K562 (cell line): ENCODE data around the gene AP2M1. TPM values are rescaled to one million over a fixed set of nuclear protein-coding genes. Genes with fewer than 3 reads are reported as not detected.

Experiments used
- ASH1L ChIP-seq: fragments of 450-650 bp; IDR thresholded peaks from 2 replicates; pipeline ENCODE4 v1.6.1; 2018; ENCODE audit warnings: borderline replicate concordance, mild to moderate bottlenecking, low read depth; ENCODE audit not compliant: partially characterized antibody
- FOXA3 ChIP-seq, 2 experiments: fragments of 450-650 bp in 1 of 2; sonication (generic) in 1 of 2; formaldehyde crosslinking; IDR thresholded peaks in 1 of 2; conservative IDR thresholded peaks in 1 of 2; 2 replicates each; pipeline versions ENCODE4 v1.4.0 to v1.8.0; 2020 to 2022; ENCODE audit warnings: mild to moderate bottlenecking in 2 of 2, missing genetic modification reagents in 1 of 2
- HMG20A ChIP-seq: fragments of 450-650 bp; formaldehyde crosslinking; conservative IDR thresholded peaks from 2 replicates; pipeline ENCODE4 v1.4.0; 2020; ENCODE audit warnings: mild to moderate bottlenecking, mixed read lengths
- HNRNPL ChIP-seq: fragments of 200-400 bp; formaldehyde crosslinking; IDR thresholded peaks from 2 replicates; pipeline ENCODE4 v1.6.1; 2017; ENCODE audit warnings: low read depth, mild to moderate bottlenecking, low read length
- MIER1 ChIP-seq: fragments of 450-650 bp; IDR thresholded peaks from 2 replicates; pipeline ENCODE4 v1.6.1; 2016; ENCODE audit warnings: antibody characterized with exemption, mild to moderate bottlenecking, low read depth
- MYC ChIP-seq, 2 experiments: fragments of 250-450 bp in 1 of 2; sonication (Bioruptor Pico) in 1 of 2; IDR thresholded peaks; 2 replicates each; pipeline versions ENCODE4 v1.5.1 to v1.6.1; 2012 to 2021; ENCODE audit warnings: low read depth in 2 of 2, borderline replicate concordance in 1 of 2, improper control_type of control experiment in 1 of 2, low read length in 1 of 2, mild to moderate bottlenecking in 1 of 2, moderate library complexity in 1 of 2
- RBBP5 ChIP-seq: fragments of 200-600 bp; sonication (generic); IDR thresholded peaks from 2 replicates; pipeline ENCODE4 v1.6.1; 2012; ENCODE audit warnings: borderline replicate concordance, mild to moderate bottlenecking, low read length, control low read depth, inconsistent platforms; ENCODE audit not compliant: insufficient read depth, poor library complexity, severe bottlenecking
- TOE1 ChIP-seq, 2 experiments: fragments of 450-650 bp in 1 of 2; sonication (generic) in 1 of 2; formaldehyde crosslinking in 1 of 2; IDR thresholded peaks; 2 replicates each; pipeline versions ENCODE4 v1.7.1 to v1.8.0; 2016 to 2022; ENCODE audit warnings: borderline replicate concordance in 2 of 2, mild to moderate bottlenecking in 2 of 2, antibody characterized with exemption in 1 of 2, inconsistent platforms in 1 of 2, low read depth in 1 of 2, missing genetic modification reagents in 1 of 2, moderate library complexity in 1 of 2
- ZBED1 ChIP-seq: IDR thresholded peaks from 2 replicates; pipeline ENCODE4 v1.6.1; 2014
- ZBTB1 ChIP-seq: sonication (generic); formaldehyde crosslinking; IDR thresholded peaks from 2 replicates; pipeline ENCODE4 v1.8.1; 2023; ENCODE audit warnings: missing genetic modification reagents, low read depth, mild to moderate bottlenecking, borderline replicate concordance
- ZBTB7A ChIP-seq: IDR thresholded peaks from 2 replicates; pipeline ENCODE4 v1.6.1; 2011; ENCODE audit warnings: low read depth, mild to moderate bottlenecking, low read length, moderate library complexity, borderline replicate concordance; ENCODE audit not compliant: control insufficient read depth
- ZBTB8A ChIP-seq: fragments of 450-650 bp; IDR thresholded peaks from 2 replicates; pipeline ENCODE4 v1.6.1; 2018; ENCODE audit warnings: mild to moderate bottlenecking, moderate library complexity; ENCODE audit not compliant: partially characterized antibody
- ZNF354B ChIP-seq: fragments of 250-450 bp; sonication (Bioruptor Pico); IDR thresholded peaks from 2 replicates; pipeline ENCODE4 v1.4.0; 2020
- ZNF766 ChIP-seq: fragments of 200-800 bp; sonication (Bioruptor generic); conservative IDR thresholded peaks from 2 replicates; pipeline ENCODE4 v1.6.1; 2016; ENCODE audit warnings: missing genetic modification characterization, missing compliant biosample characterization
- polyA plus RNA-seq, 8 experiments: library from polyadenylated mRNA; depleted of rRNA in 4 of 8; stranded (reverse) in 5 of 8; unstranded in 3 of 8; fragments of >200 nt; fragmentation: Nextera tagmentation in 2 of 8; fragmentation: Illumina TruSeq in 1 of 8; extraction: Ambion mirVana in 2 of 8; extraction: Trizol in 1 of 8; gene quantifications; 2 replicates each; pipeline versions ENCODE4 v1.2.1 to v1.2.3, GENCODE V29; 2011 to 2014; ENCODE audit warnings: inconsistent platforms in 1 of 8, missing spikeins in 1 of 8
- total RNA-seq, 7 experiments: library from RNA; depleted of rRNA in 6 of 7; stranded (reverse); fragments of >200 nt in 6 of 7; fragmentation: Illumina TruSeq in 2 of 7; extraction: Trizol in 2 of 7; gene quantifications; 2 replicates each; pipeline versions ENCODE4 v1.2.1 to v1.2.3, GENCODE V29; 2011 to 2021; ENCODE audit warnings: low replicate concordance in 1 of 7

Gene AP2M1
- total and polyA plus RNA-seq, 9 of the 15 experiments (the other 6 are each of a cell fraction or from before 2014, with no cell fraction given) = 118 to 505 (median 296) TPM

DNA sequence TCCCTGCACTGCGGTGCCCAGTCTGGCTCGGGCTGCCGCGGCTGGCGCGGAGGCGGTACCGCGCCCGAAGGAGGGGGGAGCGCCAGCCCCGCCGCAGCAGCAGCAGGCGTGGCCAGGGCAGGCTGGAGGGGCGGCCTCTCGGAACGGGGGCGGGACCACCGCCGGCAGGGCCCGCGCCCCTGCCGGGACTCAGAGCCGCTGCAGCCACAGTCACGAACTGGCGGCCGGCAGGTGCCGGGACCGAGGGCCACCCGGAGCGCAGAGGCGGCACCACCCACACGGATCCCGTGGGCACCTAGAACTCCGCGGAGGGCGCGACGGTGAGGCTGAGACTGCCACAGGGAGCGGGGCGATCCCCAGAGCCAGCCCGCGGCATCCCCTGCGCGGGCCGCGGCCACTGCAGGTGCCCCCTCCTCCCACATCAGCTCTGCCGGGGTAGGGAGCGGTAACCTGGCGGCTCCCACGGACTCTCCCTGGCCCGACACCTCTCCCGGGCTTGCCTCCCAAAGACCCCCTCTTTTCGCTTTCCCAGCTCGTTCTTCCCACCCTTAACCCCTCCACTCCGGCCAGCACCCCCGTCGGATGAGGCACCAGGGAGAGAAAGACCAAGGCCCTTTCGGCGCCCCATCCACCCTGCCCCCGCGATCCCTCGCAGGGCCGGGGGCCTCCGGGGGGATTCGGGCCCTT is 54.9 kb downstream of the AP2M1 start, which contains the start of gene VWA5B2 (continued):
- TF ChIP-seq MYC (IDR thresholded peaks at IDR 0.05; ENCODE audit: low read depth, low read length) (no peak), MYC (CRISPR knock-in tag; IDR thresholded peaks at IDR 0.05; ENCODE audit: borderline replicate concordance, low read depth) (no peak), ZBTB8A (no peak), TOE1 (IDR thresholded peaks at IDR 0.05; ENCODE audit: borderline replicate concordance) (no peak), TOE1 (CRISPR knock-in tag; IDR thresholded peaks at IDR 0.05; ENCODE audit: borderline replicate concordance, low read depth) (no peak), ZNF354B (no peak), RBBP5 (peak; percentile 25), ZBTB7A (peak; percentile 82; the same call in 1 of the 2 replicates), ZNF766 (CRISPR knock-in tag) (no peak), HMG20A (no peak), MIER1 (no peak), ASH1L (no peak), ZBED1 (no peak), ZBTB1 (CRISPR knock-in tag) (no peak), FOXA3 (CRISPR knock-in tag; conservative IDR thresholded peaks at IDR 0.05 in 1 of 2, IDR thresholded peaks at IDR 0.05 in 1 of 2) (no peak), HNRNPL (peak; percentile 31; the same call in 1 of the 2 replicates)
- TF ChIP-seq, all 486 proteins: peak for 6
